ENCODE data around the gene VRK3.

Gene VRK3

DNA sequence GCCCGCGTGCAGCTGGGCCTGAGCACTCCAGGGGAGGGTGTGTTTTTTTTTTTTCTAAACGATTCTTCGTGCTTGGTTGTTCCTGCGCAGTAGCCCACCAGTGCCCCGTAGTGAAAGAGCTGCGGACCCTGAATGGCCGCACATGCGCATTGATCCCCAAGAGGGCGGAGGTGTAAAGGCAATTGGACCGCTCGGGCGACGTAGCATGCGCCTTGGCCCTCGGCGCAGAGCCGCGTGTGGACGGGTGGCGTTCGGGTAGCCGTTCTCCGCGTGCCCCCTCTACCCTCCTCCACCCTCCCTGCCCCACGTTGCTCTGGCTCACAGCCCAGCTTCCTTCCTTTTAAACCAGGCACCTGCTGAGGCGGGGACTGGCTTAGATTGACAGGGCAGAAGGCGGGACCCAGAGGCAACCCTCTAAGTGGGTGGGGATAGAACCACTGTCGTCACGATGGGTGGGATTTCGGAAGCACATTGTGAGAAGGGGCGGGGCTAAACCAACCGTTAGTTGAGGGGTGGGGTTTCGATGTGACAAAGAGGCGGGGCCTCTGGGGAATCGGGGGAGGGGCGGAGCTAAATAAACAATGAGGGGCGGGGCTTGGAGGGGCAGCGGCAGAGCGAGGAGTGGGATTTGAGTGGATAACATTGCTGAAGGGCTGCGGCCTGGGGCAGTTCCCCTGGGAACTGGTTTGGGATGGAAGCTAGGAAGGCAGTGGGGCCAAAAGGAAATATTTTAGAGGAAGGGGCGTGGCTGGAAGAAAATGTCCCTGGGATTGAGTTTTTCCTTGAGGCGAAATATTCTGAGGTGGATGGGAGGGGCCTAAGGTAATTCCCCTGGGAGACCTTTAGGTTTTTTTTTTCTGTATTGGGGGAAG, 95.3 kb downstream of the VRK3 start:
- peak; percentile 95 for DNase-seq (ENCODE audit: low spot score)

- DNase-seq (ENCODE audit: low spot score), result peak; percentile 100
Measured at GRCh38 chr19:49929121-49929610, 96.0 kb downstream of the VRK3 start, which contains the start of the genes ATF5 and NUP62. Gene ATF5 (plus strand): TSS chr19:49929205. CDS start chr19:49930851, 1,646 bp downstream. Gene NUP62 (minus strand): TSS chr19:49929504. CDS start chr19:49909807, 19,697 bp downstream.

DNA sequence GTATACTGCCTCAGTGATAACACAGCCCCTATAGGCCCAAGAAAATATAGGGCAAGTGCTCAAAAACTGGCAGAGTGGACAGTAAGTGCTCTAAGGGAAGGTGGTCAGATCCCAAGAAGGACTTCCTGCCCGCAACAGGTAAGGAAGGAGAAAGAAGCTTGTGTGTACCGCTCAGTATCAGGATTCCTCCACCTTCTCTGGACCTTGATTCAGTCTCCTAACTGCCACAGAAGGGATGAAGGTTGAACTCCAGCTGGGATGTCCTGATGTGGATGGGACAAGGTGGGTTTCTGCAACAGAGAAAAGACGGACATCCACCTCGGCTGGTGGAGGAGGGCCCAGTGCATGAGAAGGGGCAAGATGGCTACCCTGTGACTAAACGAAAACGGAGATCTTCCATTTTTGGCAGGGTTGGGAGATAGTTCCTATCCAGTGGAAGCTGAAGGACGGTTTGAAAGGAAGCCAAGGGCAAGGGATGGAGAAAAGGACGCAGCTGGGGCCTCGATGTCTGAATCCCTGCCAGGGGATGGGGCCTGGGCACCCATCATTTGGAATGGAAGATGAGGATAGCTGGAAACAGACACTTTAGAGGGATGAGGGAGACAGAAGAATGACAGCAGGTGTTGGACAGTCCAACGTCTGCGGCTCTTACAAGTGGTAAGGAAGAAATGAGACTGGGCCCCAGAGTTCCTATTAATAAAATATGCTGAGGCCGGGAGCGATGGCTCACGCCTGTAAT, 97.5 kb downstream of the VRK3 start:
- DNase-seq (ENCODE audit: low spot score), result no peak

DNA sequence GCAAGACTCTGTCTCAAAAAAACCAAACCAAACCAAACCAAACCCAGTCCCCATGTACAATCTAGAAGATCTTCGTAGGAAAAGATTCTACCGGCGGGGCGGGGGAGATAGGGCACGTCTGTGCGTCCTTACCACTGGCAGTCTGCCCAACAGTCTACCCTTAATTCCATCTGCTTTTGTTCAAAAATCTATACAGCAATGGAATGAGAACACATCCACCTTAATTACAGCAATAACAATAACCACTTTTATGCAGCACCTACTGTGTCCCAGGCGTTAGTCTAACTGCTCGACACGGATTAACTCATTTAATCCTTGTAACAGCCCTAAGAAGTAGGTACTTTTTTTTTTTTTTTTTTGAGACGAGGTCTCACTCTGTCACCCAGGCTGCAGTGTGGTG, 98.7 kb downstream of the VRK3 start:
- DNase-seq (ENCODE audit: low spot score), result no peak

All from AG20443 (cell line).